ENCODE results near the gene MGAT5B.
"Not testable (repeated sequence)": the region's sequence is repeated elsewhere in the genome, so short reads cannot be mapped to it uniquely, and the experiment has no call there.

MGAT5B gene

GRCh38 chr17:76955191-76955590 is 87.0 kb downstream of the MGAT5B start:
- no peak for DNase-seq

- DNase-seq, result no peak
These were observed 88.8 kb downstream of the MGAT5B start for GRCh38 chr17:76956846-76957540.

DNA sequence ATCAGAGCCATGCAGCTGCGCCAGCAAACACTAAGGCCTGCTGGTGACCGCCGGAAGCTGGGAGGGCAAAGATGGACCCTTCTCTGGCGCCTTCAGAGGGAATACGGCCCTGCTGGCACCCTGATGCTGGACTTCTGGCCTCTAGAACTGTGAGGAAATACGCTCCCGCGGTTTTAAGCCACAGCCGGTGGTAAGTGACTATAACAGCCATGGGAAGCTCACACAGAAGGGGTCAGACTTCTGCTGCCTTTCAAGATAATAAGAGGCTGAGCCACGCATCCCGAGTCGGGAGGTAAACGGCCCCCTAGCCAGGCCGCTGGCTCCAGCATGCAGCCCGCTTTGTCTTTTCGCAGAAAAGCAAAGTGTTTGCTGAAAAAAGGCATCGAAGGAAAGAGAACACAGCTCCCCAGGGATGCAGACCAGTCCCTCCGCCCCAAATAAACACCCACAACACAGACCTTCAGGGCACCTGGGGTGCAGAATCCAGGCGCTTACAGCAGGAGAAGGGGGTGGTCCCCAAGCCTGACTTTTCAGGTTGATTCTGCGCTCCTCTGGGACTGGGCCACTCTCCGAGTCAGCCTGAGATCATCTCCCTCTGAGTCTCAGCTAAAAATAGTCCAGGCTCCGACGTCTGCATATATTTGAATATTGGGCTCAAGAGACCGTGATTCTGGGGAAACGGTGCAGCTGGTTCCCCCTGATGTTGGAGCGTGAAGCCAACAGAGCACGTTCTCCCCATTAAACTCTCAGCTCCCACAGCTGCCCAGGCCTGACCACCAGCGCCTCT is 89.7 kb downstream of the MGAT5B start:
- no peak for DNase-seq

- DNase-seq, result no peak
These were observed 90.8 kb downstream of the MGAT5B start for GRCh38 chr17:76958974-76959373.

- no peak for DNase-seq
These were observed 93.7 kb downstream of the MGAT5B start for GRCh38 chr17:76961869-76962268.

DNA sequence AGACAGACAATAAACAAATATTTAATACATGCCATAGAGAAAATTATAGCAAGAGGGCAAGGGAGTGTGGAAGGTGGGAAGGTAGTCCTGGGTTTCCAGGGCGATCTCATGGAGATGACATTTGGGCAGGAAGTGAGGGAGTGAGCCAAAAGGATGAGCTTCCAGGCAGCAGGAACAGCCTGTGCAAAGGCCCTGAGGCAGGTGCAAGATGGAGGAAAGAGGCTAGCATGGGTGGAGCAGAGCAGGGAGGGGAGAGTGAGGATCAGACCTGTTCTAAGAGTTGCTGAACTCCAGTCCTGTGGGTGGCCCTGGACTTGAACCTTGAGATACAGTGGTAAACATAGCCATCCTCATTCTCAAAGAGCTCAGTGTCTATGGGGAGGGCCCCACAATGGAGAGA is 94.7 kb downstream of the MGAT5B start:
- no peak for DNase-seq

- no peak for DNase-seq
These were observed 97.8 kb downstream of the MGAT5B start for GRCh38 chr17:76966016-76966415.

GRCh38 chr17:76966486-76967181 is 98.4 kb downstream of the MGAT5B start:
- no peak for DNase-seq

GRCh38 chr17:76967762-76968161 is 99.6 kb downstream of the MGAT5B start:
- DNase-seq, result no peak

DNA sequence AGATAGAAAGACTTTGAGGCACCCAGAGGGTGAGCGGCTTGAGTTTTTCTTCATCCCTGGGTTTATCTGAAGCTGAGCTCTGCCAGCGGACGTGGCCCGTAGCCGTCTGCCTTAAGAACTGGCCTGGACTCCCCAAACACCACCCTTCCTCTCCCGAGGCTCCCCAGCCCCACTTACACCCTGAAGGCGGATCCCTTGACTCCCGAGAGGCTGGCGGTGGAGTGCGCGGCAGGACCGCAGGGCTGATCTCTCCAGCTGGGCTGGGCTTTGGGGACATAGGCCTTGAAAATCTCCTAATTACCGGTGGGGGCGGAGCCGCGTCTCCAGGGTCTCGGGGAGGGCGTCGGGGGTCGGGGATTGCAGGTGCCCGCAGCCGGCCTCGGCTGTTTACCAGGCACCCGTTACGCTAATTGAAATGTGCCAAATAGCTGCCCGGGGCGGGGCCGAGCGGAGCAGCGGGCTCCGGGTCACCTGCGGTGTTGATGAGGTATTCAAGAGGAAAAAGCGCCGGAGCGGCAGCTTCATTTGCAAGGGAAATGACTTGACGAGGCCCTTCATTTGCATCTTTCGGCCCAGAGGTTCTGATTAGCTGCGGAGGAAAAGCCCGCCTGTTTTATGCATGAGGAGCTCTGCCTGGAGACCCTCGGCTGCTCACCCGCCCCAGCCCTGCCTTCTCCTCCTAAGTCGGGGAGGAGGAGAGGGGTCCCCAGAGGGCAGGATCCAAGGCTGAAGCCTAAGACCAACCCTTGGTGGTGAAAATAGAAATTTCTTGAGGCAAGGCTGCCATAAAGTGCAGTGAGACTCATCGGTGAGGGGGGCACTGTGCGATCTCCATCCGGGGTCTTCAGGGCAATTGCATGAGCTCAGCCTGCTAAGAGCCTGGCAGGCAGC is 100.7 kb downstream of the MGAT5B start:
- DNase-seq, result peak; percentile 99

DNA sequence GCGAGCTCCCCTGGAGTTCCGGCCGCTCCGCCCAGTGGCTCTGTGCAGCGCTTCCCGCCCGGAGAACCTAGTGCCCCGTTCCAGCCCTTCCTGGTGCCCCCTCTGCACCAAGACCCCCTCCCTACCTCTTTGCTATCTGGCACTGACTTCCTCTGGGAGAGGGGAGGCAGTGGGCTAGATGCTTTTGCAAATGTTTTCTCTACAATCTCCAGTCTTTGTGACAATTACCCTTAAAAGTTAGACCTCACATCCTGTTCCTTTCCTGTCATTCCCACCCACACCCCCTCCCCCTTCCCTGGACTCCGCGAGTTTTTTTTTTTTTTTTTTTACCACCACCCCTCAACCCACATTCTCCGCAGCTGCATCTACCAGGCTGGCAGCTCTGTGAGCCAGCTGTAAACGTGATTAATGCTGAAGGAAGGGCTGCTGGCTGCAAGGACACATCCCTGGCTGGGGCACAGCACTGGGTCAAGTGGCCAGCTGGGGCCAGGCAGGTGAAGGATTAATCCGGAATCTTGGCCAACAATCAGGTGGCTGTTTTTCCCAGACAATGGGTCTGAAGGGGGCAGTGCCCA is 101.5 kb downstream of the MGAT5B start:
- DNase-seq, result no peak

- not testable (repeated sequence) for DNase-seq
These were observed 102.0 kb downstream of the MGAT5B start for GRCh38 chr17:76970228-76970627.

GRCh38 chr17:76972046-76972641 is 103.9 kb downstream of the MGAT5B start:
- no peak for DNase-seq

DNA sequence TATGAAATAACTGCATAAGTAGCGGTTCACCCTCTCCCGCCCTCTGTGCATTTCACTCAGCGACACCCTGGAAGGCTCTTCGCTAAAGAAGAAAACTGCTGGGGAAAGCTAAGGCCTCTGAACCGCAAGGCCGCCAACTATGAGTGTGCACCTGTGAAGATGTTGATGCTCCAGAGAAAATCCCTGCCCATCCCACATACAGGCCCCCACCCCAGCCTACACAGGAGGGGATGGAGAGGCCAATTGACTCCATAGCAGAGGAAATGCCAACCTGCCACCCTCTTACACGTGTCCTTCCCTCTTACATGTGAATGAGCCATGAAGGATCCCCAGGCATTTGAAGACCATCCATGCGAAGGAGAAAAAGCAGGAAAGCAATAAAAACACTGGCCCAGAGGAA is 104.8 kb downstream of the MGAT5B start:
- no peak for DNase-seq

DNA sequence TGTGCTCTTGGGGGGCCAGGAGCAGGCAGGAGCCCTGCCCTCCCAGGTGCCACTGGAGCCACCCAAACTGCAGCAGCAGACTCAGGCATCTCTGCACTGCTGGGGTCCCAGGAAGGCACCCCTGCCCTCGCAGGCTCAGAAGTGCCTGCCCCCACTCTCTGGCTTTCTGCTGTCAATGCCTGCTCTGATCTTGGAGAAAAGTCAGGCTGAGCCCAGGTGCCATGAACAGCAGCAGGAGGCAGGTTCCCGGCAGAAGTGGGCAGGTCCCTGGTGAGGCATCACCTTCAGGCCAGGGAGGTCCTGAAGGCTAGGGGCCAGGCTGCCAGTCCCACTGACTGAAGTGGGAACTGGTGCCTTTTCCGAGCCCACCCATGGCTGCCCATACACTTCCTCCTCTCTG is 106.5 kb downstream of the MGAT5B start:
- DNase-seq, result no peak

- not testable (repeated sequence) for DNase-seq
These were observed 109.8 kb downstream of the MGAT5B start for GRCh38 chr17:76978050-76978449.

- no peak for DNase-seq
These were observed 113.5 kb downstream of the MGAT5B start for GRCh38 chr17:76981545-76982295.

DNA sequence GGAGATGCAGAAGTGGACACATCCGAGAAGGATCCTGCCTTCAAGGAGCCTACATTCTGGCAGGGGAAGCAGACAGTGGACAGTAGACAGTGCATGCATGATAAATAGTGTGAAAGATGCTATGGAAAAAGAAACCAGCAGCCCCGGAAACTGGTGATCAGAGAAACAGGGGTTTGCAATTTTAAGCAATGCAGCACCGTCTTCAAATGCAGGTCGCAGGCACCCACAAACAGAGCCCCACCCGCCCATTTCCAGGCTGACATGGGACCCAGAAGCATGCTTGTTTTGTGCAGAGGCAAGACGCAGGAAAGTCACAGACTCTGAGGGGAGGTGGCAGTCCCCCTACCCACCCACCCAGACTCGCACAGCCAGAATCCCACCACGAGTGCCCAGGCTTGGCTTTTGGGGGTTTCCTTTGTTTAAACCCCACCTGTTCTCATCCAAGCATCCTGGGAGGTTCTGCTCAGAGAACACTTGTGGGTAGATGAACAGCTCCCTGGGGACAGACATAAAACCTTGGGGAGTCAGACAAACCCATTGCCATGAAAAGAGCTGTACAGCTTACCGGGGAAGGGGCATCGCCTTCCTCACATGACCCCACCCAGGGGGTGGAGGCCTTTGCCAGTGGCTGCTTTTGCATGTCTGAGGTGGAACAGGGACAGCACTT is 114.3 kb downstream of the MGAT5B start:
- DNase-seq, result peak; percentile 79

- DNase-seq, result no peak
These were observed 115.0 kb downstream of the MGAT5B start for GRCh38 chr17:76983075-76983775.

DNA sequence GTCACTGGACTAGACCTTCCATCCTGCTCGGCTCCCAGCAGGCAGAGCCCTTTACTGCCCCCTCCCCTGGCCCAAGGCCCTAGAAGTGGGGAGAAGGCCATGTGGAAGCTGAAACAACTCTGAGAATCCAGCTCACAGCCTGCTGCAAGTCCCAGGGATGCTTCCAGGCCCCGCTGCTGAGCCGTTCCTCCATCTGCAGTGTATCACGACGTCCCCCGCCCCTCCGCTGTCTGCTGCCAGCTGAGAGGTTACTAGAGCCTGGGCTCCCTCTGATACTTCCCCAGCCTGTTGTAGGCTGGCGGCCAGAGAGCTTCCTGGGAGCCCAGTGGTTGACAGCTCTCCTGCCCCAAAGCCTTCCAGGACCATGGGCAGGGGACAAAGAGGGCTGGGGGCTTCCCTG is 118.2 kb downstream of the MGAT5B start:
- no peak for DNase-seq
